Astrocyte (in vitro differentiated cells and primary cell): ENCODE results near the gene RTP4.

ENCODE experiments used
- CTCF ChIP-seq: IDR thresholded peaks from 2 replicates; pipeline ENCODE4 v1.5.1; 2011; ENCODE audit warnings: low read depth, mild to moderate bottlenecking, inconsistent platforms, low read length, moderate library complexity; ENCODE audit not compliant: insufficient read depth
- EZH2 ChIP-seq: IDR thresholded peaks from 2 replicates; pipeline ENCODE4 v1.6.1; 2012; ENCODE audit warnings: mild to moderate bottlenecking, low read length, inconsistent platforms; ENCODE audit not compliant: insufficient read depth

DNA sequence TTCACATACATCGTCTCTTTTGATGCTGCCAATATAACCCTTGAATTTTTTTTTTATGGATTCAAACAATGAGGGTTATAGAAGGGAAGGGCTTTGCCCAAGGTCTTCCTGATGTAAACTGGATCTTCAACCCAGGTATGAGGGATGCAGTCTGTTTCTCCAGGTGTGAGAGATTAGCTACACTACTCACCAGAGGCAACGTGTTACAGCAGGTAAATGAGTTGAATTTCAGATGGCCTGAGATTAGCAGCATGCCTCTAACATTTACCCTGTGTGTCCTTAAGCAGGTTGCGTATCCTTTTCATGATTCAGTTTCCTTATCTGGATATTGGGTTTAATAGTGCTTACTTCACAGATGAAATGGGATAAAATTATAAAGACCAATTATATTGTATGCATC is 1.9 kb downstream of the RTP4 start:
- no peak for TF ChIP-seq CTCF
- TF ChIP-seq EZH2 = no peak
